CD14-positive monocyte (primary cell): ENCODE data around the gene NRG3. TPM values are rescaled to one million over a fixed set of nuclear protein-coding genes. Genes with fewer than 3 reads are reported as not detected.

Experiments used
- DNase-seq, 3 donors: peaks; one replicate each; pipeline ENCODE4 v3.0.0-alpha.2; 2011 to 2022
- H2AFZ ChIP-seq: 2 replicates; pipeline ENCODE4 v1.6.0; 2012; ENCODE audit warnings: mild to moderate bottlenecking, low read depth, low read length, inconsistent platforms; ENCODE audit not compliant: insufficient read depth, poor library complexity, severe bottlenecking
- H3K27ac ChIP-seq, 2 donors: 1 replicate in 1 of 2; 2 replicates in 1 of 2; pipeline ENCODE4 v1.5.1; 2012 to 2013; ENCODE audit warnings: low read length in 2 of 2, control low read depth in 1 of 2, inconsistent platforms in 1 of 2, low read depth in 1 of 2, mild to moderate bottlenecking in 1 of 2
- H3K27me3 ChIP-seq, 2 donors: one replicate each; pipeline versions ENCODE4 v1.6.0 to v1.6.1; 2011 to 2013; ENCODE audit warnings: low read length in 2 of 2; ENCODE audit not compliant: control insufficient read depth in 2 of 2, insufficient read depth in 2 of 2
- H3K36me3 ChIP-seq, 2 donors: replicated peaks in 1 of 2; 1 replicate in 1 of 2; 2 replicates in 1 of 2; pipeline versions ENCODE4 v1.5.1 to v1.6.1; 2012 to 2013; ENCODE audit warnings: low read length in 2 of 2, control low read depth in 1 of 2, inconsistent platforms in 1 of 2, mild to moderate bottlenecking in 1 of 2; ENCODE audit not compliant: insufficient read depth in 2 of 2, control insufficient read depth in 1 of 2
- H3K4me1 ChIP-seq, 2 donors: 1 replicate in 1 of 2; 2 replicates in 1 of 2; pipeline versions ENCODE4 v1.5.1 to v1.6.1; 2012 to 2013; ENCODE audit warnings: low read length in 2 of 2, control low read depth in 1 of 2, inconsistent platforms in 1 of 2, mild to moderate bottlenecking in 1 of 2, moderate library complexity in 1 of 2; ENCODE audit not compliant: insufficient read depth in 2 of 2, control insufficient read depth in 1 of 2
- H3K4me2 ChIP-seq: replicated peaks from 2 replicates; pipeline ENCODE3; 2012; ENCODE audit warnings: low read length, moderate library complexity, mild to moderate bottlenecking; ENCODE audit not compliant: poor library complexity, severe bottlenecking; ENCODE audit errors: extremely low read depth
- H3K4me3 ChIP-seq, 3 experiments: fragments of 200-600 bp in 1 of 3; sonication (generic) in 1 of 3; replicated peaks in 1 of 3; 1 replicate in 2 of 3; 2 replicates in 1 of 3; pipeline ENCODE4 v1.5.1; 2011 to 2013; ENCODE audit warnings: low read length in 3 of 3, mild to moderate bottlenecking in 3 of 3, control low read depth in 2 of 3, low read depth in 2 of 3, inconsistent platforms in 1 of 3, moderate library complexity in 1 of 3
- H3K79me2 ChIP-seq: 2 replicates; pipeline ENCODE4 v1.6.0; 2012; ENCODE audit warnings: mild to moderate bottlenecking, control low read depth, inconsistent platforms, low read length, moderate library complexity; ENCODE audit not compliant: insufficient read depth
- H3K9ac ChIP-seq: 2 replicates; pipeline ENCODE4 v1.6.0; 2017; ENCODE audit warnings: low read length, mild to moderate bottlenecking; ENCODE audit not compliant: insufficient read depth, poor library complexity, severe bottlenecking
- H3K9me3 ChIP-seq, 2 donors: replicated peaks in 1 of 2; 1 replicate in 1 of 2; 2 replicates in 1 of 2; pipeline versions ENCODE4 v1.5.1 to v1.6.1; 2012 to 2013; ENCODE audit warnings: low read length in 2 of 2, control low read depth in 1 of 2; ENCODE audit not compliant: control insufficient read depth in 1 of 2, insufficient read depth in 1 of 2
- H4K20me1 ChIP-seq: 2 replicates; pipeline ENCODE4 v1.6.0; 2012; ENCODE audit warnings: mild to moderate bottlenecking, low read length, control low read depth, moderate library complexity; ENCODE audit not compliant: insufficient read depth
- H3K27ac Mint-ChIP-seq, 7 donors: one replicate each; pipeline ENCODE4 v1.8.0; 2020; ENCODE audit warnings: mild to moderate bottlenecking in 7 of 7, mixed read lengths in 7 of 7, moderate library complexity in 6 of 7, inconsistent platforms in 2 of 7
- H3K27me3 Mint-ChIP-seq, 3 donors: one replicate each; pipeline ENCODE4 v1.8.0; 2021 to 2022; ENCODE audit warnings: low read depth in 3 of 3, mild to moderate bottlenecking in 3 of 3, mixed read lengths in 3 of 3, moderate library complexity in 3 of 3, inconsistent platforms in 1 of 3
- H3K36me3 Mint-ChIP-seq, 2 donors: one replicate each; pipeline ENCODE4 v1.8.0; 2020; ENCODE audit warnings: mixed read lengths in 2 of 2, inconsistent platforms in 1 of 2, mild to moderate bottlenecking in 1 of 2
- H3K4me1 Mint-ChIP-seq: one replicate; pipeline ENCODE4 v1.8.0; 2020; ENCODE audit warnings: mild to moderate bottlenecking, mixed read lengths
- H3K4me3 Mint-ChIP-seq, 2 donors: one replicate each; pipeline ENCODE4 v1.8.0; 2020; ENCODE audit warnings: mild to moderate bottlenecking in 2 of 2, mixed read lengths in 2 of 2, moderate library complexity in 1 of 2
- H3K9me3 Mint-ChIP-seq, 7 donors: one replicate each; pipeline ENCODE4 v1.8.0; 2020 to 2022; ENCODE audit warnings: mixed read lengths in 7 of 7, mild to moderate bottlenecking in 6 of 7, moderate library complexity in 6 of 7, inconsistent platforms in 2 of 7
- WGBS: methylation state at CpG from one replicate; pipeline ENCODE4 v1.1.5; 2013; ENCODE audit warnings: missing lambda C conversion rate; ENCODE audit not compliant: insufficient coverage; 5-methylcytosine and 5-hydroxymethylcytosine counted together
- intact Hi-C, 2 donors: fragments of 100-400 bp; cut with micrococcal nuclease; formaldehyde crosslinking; loops; one replicate each; pipeline versions ENCODE4 v1.15.0 to v1.15.1; 2023
- polyA plus RNA-seq, 3 donors: library from polyadenylated mRNA; depleted of rRNA in 1 of 3; unstranded in 2 of 3; stranded (reverse) in 1 of 3; fragments of 300-500 nt in 2 of 3; fragments of >200 nt in 1 of 3; fragmentation: Illumina TruSeq in 2 of 3; gene quantifications; 1 replicate in 2 of 3; 2 replicates in 1 of 3; pipeline ENCODE4 v1.2.3, GENCODE V29; 2012 to 2021
- TF ChIP-seq, protein P1 (sequence below): fragments of 200-600 bp; IDR thresholded peaks from one replicate; pipeline ENCODE4 v1.8.0; 2022; ENCODE audit warnings: antibody characterized with exemption, mild to moderate bottlenecking

The NRG3 gene
- polyA plus RNA-seq, 3 donors, result not detected

DNA sequence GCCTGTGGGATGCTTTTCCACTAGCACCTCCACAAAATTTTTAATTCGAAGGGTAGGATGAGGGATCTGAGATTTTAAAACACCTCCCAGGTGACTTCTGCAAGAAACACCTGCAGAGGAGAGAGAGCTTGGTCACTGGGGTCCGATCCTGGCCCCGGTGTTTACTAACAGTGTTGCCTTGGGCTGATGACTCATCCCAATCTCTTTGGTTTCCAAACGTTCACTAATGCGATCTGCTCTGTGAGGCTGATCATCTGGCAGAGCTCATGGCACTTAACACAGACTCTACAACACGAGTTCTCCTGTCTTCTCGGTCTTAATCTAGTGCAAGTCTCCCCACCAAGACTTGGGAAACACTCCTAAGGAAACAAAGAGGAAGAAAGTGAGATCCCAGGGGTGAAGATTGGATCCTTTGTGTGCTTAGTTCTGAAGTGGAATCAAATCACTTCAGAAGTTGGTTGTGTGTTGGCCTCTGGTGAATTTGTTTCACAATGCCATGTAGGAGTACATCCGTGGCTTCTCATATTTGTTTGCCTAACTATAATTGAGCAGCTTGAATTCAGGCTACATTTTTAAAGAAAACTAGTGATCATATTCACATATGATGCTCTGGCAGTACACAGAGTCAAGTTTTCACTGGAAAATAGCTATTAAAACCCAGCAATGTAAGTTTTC, 407.9 kb downstream of the NRG3 start:
- H3K4me2 ChIP-seq, result no peak overlapping the region
- H3K36me3 Mint-ChIP-seq, result no peaks in the 10 kb centered on the region
- H3K4me3 ChIP-seq, result no peak overlapping the region
- no peak overlapping the region for H3K4me3 Mint-ChIP-seq
- H3K36me3 ChIP-seq, result no peaks in the 10 kb centered on the region
- no peaks in the 10 kb centered on the region for H3K9me3 ChIP-seq
- intact Hi-C loops, result no loop called here
- H3K79me2 ChIP-seq, result no peaks in the 10 kb centered on the region
- TF ChIP-seq, protein P1, sequence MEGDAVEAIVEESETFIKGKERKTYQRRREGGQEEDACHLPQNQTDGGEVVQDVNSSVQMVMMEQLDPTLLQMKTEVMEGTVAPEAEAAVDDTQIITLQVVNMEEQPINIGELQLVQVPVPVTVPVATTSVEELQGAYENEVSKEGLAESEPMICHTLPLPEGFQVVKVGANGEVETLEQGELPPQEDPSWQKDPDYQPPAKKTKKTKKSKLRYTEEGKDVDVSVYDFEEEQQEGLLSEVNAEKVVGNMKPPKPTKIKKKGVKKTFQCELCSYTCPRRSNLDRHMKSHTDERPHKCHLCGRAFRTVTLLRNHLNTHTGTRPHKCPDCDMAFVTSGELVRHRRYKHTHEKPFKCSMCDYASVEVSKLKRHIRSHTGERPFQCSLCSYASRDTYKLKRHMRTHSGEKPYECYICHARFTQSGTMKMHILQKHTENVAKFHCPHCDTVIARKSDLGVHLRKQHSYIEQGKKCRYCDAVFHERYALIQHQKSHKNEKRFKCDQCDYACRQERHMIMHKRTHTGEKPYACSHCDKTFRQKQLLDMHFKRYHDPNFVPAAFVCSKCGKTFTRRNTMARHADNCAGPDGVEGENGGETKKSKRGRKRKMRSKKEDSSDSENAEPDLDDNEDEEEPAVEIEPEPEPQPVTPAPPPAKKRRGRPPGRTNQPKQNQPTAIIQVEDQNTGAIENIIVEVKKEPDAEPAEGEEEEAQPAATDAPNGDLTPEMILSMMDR, result no peak
- 74% methylated on average over 3 of the region's 8 CpGs for WGBS
- no peaks in the 10 kb centered on the region for H3K4me1 Mint-ChIP-seq
- no peak overlapping the region for H3K27ac ChIP-seq
- peaks cover 0 to 4% (median 0%) of the 10 kb centered on the region in 7 donors for H3K9me3 Mint-ChIP-seq
- H3K27me3 ChIP-seq, result no peaks in the 10 kb centered on the region
- no peak overlapping the region for H3K27ac Mint-ChIP-seq
- H3K27me3 Mint-ChIP-seq, result peaks cover 0 to 2% (median 0%) of the 10 kb centered on the region in 3 donors
- H2AFZ ChIP-seq, result no peak overlapping the region
- no peak for DNase-seq
- no peaks in the 10 kb centered on the region for H4K20me1 ChIP-seq
- H3K9ac ChIP-seq, result no peak overlapping the region
- no peaks in the 10 kb centered on the region for H3K4me1 ChIP-seq

DNA sequence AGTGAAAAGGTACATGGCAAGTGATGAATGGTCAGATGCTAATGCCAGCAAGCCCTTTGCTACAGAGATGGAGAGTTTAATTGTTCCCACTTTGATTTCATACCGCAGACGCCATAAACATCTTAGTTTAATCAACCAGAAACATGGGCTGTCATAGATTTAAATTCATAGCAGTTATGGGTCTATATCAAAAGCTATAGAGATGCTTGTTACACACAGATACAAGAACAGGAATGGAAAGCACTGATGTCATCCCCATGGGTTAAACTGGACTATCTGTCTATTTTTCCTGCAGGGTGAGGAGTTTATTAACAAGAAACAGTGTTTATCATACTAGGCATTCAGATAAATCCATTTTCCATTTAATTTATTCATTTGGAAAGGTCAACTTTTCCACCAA, 409.2 kb downstream of the NRG3 start:
- H3K4me1 Mint-ChIP-seq, result no peaks in the 10 kb centered on the region
- H3K36me3 Mint-ChIP-seq, result no peaks in the 10 kb centered on the region
- H3K27ac Mint-ChIP-seq, result no peak overlapping the region
- Histone ChIP-seq H3K4me3 (no peak overlapping the region), H2AFZ (no peak overlapping the region), H3K4me1 (no peaks in the 10 kb centered on the region), H3K4me2 (no peak overlapping the region), H3K9me3 (no peaks in the 10 kb centered on the region), H4K20me1 (no peaks in the 10 kb centered on the region), H3K27me3 (no peaks in the 10 kb centered on the region), H3K27ac (no peak overlapping the region), H3K9ac (no peak overlapping the region), H3K79me2 (no peaks in the 10 kb centered on the region), H3K36me3 (no peaks in the 10 kb centered on the region)
- TF ChIP-seq, protein P1, result no peak
- no CpG with 5 or more reads among the region's 2 CpGs for WGBS
- peaks cover 0 to 2% (median 0%) of the 10 kb centered on the region in 3 donors for H3K27me3 Mint-ChIP-seq
- DNase-seq, result no peak
- intact Hi-C loops, result no loop called here
- no peak overlapping the region for H3K4me3 Mint-ChIP-seq
- peaks cover 0 to 5% (median 0%) of the 10 kb centered on the region in 7 donors for H3K9me3 Mint-ChIP-seq
